SJSA1 (cell line): Measurements from ENCODE around the gene COL27A1. TPM values are rescaled to one million over a fixed set of nuclear protein-coding genes. Genes with fewer than 3 reads are reported as not detected.
"Not testable (repeated sequence)": the region's sequence is repeated elsewhere in the genome, so short reads cannot be mapped to it uniquely, and the experiment has no call there.

ENCODE experiments used
- DNase-seq, 2 experiments: peaks; one replicate each; pipeline ENCODE4 v3.0.0-alpha.2; 2015 to 2020; ENCODE audit warnings: low spot score in 2 of 2, low read depth in 1 of 2
- H3K27ac ChIP-seq: fragments of 250-450 bp; sonication (Bioruptor Pico); 2 replicates; pipeline ENCODE4 v1.5.1; 2020; ENCODE audit warnings: mild to moderate bottlenecking, moderate library complexity
- H3K27me3 ChIP-seq: fragments of 250-450 bp; sonication (Bioruptor Pico); replicated peaks from 2 replicates; pipeline ENCODE4 v1.5.1; 2020; ENCODE audit warnings: mild to moderate bottlenecking, moderate library complexity
- H3K36me3 ChIP-seq: fragments of 250-450 bp; sonication (Bioruptor Pico); 2 replicates; pipeline ENCODE4 v1.5.1; 2020; ENCODE audit warnings: mild to moderate bottlenecking
- H3K4me1 ChIP-seq: fragments of 250-450 bp; sonication (Bioruptor Pico); replicated peaks from 2 replicates; pipeline ENCODE4 v1.6.1; 2021; ENCODE audit warnings: mild to moderate bottlenecking
- H3K4me3 ChIP-seq: fragments of 250-450 bp; sonication (Bioruptor Pico); 2 replicates; pipeline ENCODE4 v1.5.1; 2020; ENCODE audit warnings: mild to moderate bottlenecking
- H3K9me3 ChIP-seq: fragments of 250-450 bp; sonication (Bioruptor Pico); replicated peaks from 2 replicates; pipeline ENCODE4 v1.5.1; 2020; ENCODE audit warnings: mild to moderate bottlenecking
- total RNA-seq: library from RNA; depleted of rRNA; stranded (reverse); fragments of >200 nt; shearing (Covaris generic); gene quantifications from 2 replicates; pipeline ENCODE4 v1.2.3, GENCODE V29; 2014

The COL27A1 gene
- total RNA-seq, 1 experiment from 2014 or later: 4.7 TPM

GRCh38 chr9:114315723-114316363 is 160.5 kb downstream of the COL27A1 start:
- H3K36me3 ChIP-seq: no peaks in the 10 kb centered on the region
- H3K4me3 ChIP-seq: no peak overlapping the region
- H3K9me3 ChIP-seq: no peaks in the 10 kb centered on the region

DNA sequence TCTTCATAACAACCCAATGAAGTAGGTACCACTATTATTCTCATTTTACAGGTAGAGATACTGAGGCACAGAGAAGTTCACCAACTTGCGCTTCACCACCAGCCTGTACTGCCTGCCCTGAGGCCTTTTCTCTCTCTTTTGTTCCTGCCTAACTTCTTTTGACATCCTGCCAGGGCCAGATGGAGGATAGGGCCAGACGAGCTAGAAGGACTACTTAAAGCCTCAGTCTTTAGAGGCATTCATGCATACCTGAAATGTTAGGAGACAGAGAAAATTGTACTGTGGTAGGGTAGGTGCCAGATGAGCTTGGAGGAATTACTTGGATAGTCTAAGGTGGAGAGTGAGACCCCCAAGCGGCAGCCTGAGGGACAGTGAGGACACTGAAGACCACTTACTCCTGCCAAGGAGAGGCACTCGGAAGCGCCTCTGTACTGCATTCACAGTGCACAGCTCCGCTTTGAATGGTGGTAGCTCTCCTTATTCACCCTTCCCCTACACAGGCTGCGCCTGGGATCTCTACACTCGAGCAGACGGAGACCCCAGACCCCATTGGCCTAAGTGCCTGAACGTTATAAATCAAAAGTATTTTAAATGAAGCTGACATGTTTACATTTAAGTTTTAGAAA is 161.4 kb downstream of the COL27A1 start:
- Histone ChIP-seq H3K9me3 (no peaks in the 10 kb centered on the region), H3K4me1 (peaks cover 15% of the 10 kb centered on the region), H3K27ac (no peak overlapping the region), H3K27me3 (no peaks in the 10 kb centered on the region), H3K4me3 (no peak overlapping the region), H3K36me3 (no peaks in the 10 kb centered on the region)
- DNase-seq: peak in 1 of 2 experiments; percentile 27

More at GRCh38 chr9:114315723-114316363, 160.5 kb downstream of the COL27A1 start:
- Histone ChIP-seq H3K27me3 (no peaks in the 10 kb centered on the region), H3K4me1 (0 out of 2 replicates have a peak, but pooled peaks cover 9% of the 10 kb centered on the region), H3K27ac (no peak overlapping the region)
- peak in 1 of 2 experiments; percentile 11 for DNase-seq

- Histone ChIP-seq H3K27ac (no peak overlapping the region), H3K36me3 (no peaks in the 10 kb centered on the region), H3K9me3 (no peaks in the 10 kb centered on the region), H3K27me3 (no peaks in the 10 kb centered on the region), H3K4me1 (peaks cover 20% of the 10 kb centered on the region), H3K4me3 (no peak overlapping the region)
- DNase-seq: peak in 1 of 2 experiments; percentile 8
Observed at GRCh38 chr9:114317665-114318357, 162.5 kb downstream of the COL27A1 start.

- DNase-seq: peak in 1 of 2 experiments; percentile 7
- H3K36me3 ChIP-seq: no peaks in the 10 kb centered on the region
- no peaks in the 10 kb centered on the region for H3K9me3 ChIP-seq
- H3K4me3 ChIP-seq: no peak overlapping the region
- H3K27ac ChIP-seq: no peak overlapping the region
- peaks cover 20% of the 10 kb centered on the region for H3K4me1 ChIP-seq
- H3K27me3 ChIP-seq: no peaks in the 10 kb centered on the region
Observed at GRCh38 chr9:114318416-114318815, 163.1 kb downstream of the COL27A1 start.

DNA sequence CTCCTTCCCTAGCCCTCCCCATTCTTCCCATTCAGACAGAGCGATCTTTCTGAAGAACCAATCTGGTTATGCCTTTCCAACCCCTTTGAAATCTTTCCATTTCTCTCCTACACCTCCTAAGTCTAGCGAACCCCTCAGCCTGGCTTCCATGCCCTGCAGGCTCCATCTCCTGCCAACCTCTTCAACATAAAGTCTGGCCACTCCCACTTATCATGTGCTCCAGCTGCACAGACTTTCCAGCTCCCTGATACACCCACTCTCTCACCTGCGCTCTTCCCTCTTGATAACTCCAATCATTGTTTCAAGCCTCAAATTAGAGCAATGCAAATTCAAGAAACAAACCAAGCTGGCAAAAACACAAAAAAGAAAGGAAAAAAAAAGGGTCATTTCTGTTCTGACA is 163.8 kb downstream of the COL27A1 start:
- Histone ChIP-seq H3K9me3 (no peaks in the 10 kb centered on the region), H3K4me1 (peaks cover 20% of the 10 kb centered on the region), H3K27ac (no peak overlapping the region), H3K4me3 (no peak overlapping the region), H3K36me3 (no peaks in the 10 kb centered on the region), H3K27me3 (no peaks in the 10 kb centered on the region)
- peak in 1 of 2 experiments; percentile 13 for DNase-seq

DNA sequence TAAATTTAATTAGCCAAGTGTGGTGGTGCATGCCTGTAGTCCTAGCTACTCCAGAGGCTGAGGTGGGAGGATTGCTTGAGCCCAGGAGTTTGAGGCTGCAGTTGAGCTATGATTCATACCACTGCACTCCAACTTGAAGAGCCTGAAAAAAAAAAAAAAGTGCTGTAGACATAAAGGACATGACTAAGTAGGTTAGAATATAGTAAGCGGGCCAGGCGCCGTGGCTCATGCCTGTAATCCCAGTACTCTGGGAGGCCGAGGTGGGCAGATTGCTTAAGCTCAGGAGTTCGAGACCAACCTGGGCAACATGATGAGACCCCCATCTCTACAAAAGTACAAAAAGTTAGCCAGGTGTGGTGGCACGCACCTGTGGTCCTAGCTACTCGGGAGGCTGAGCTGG is 165.4 kb downstream of the COL27A1 start:
- not testable (repeated sequence) for H3K27ac ChIP-seq, H3K9me3 ChIP-seq, H3K27me3 ChIP-seq, H3K4me3 ChIP-seq, H3K36me3 ChIP-seq
- DNase-seq: peak; percentile 27 to 59
- peaks cover 20% of the 10 kb centered on the region for H3K4me1 ChIP-seq

- DNase-seq: peak; percentile 43 to 62
Observed at GRCh38 chr9:114321759-114322158, 166.4 kb downstream of the COL27A1 start.

GRCh38 chr9:114322160-114322818 is 167.0 kb downstream of the COL27A1 start:
- DNase-seq, H3K27ac ChIP-seq, H3K4me3 ChIP-seq, H3K36me3 ChIP-seq, H3K27me3 ChIP-seq, H3K9me3 ChIP-seq: not testable (repeated sequence)
- peaks cover 20% of the 10 kb centered on the region for H3K4me1 ChIP-seq

More at GRCh38 chr9:114321759-114322158, 166.4 kb downstream of the COL27A1 start:
- no peak overlapping the region; the same call in 1 of the 2 replicates for H3K27ac ChIP-seq
- H3K4me3 ChIP-seq: no peak overlapping the region
- H3K4me1 ChIP-seq: peaks cover 20% of the 10 kb centered on the region
- H3K9me3 ChIP-seq: no peaks in the 10 kb centered on the region
- H3K27me3 ChIP-seq: no peaks in the 10 kb centered on the region
- H3K36me3 ChIP-seq: no peaks in the 10 kb centered on the region

GRCh38 chr9:114322831-114323531 is 167.6 kb downstream of the COL27A1 start, which contains the start of gene ORM1:
Gene ORM1 (plus strand): TSS chr9:114323098. CDS start chr9:114323134, 36 bp downstream.
- H3K4me3 ChIP-seq, H3K9me3 ChIP-seq, H3K36me3 ChIP-seq, DNase-seq, H3K27ac ChIP-seq, H3K27me3 ChIP-seq: not testable (repeated sequence)
- H3K4me1 ChIP-seq: peaks cover 14% of the 10 kb centered on the region

DNA sequence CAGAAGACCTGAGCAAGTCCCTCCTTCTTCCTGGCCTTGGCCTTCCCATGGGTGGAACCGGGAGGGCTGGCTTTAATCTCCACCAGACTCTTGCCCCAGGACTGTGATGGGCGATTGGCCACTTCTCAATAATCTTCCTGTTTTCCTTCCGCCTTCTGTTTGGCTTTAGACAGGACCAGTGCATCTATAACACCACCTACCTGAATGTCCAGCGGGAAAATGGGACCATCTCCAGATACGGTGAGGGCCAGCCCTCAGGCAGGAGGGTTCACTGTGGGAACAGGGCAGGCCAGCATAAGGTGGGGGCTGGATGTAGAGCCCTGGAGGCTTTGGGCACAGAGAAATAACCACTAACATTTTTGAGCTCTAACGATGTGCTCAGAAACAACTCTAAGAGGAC is 168.5 kb downstream of the COL27A1 start:
- not testable (repeated sequence) for DNase-seq, H3K4me3 ChIP-seq, H3K36me3 ChIP-seq, H3K27ac ChIP-seq, H3K9me3 ChIP-seq, H3K27me3 ChIP-seq
- H3K4me1 ChIP-seq: peaks cover 12% of the 10 kb centered on the region

GRCh38 chr9:114324492-114324891 is 169.2 kb downstream of the COL27A1 start:
- no peaks in the 10 kb centered on the region for H3K36me3 ChIP-seq
- H3K4me1 ChIP-seq: peaks cover 12% of the 10 kb centered on the region
- H3K9me3 ChIP-seq: no peaks in the 10 kb centered on the region
- no peak overlapping the region for H3K27ac ChIP-seq
- no peaks in the 10 kb centered on the region for H3K27me3 ChIP-seq
- no peak for DNase-seq
- no peak overlapping the region for H3K4me3 ChIP-seq

GRCh38 chr9:114324965-114325364 is 169.6 kb downstream of the COL27A1 start:
- H3K9me3 ChIP-seq, H3K27me3 ChIP-seq, H3K4me3 ChIP-seq, H3K27ac ChIP-seq, H3K36me3 ChIP-seq, DNase-seq: not testable (repeated sequence)
- peaks cover 12% of the 10 kb centered on the region for H3K4me1 ChIP-seq

- not testable (repeated sequence) for DNase-seq, H3K36me3 ChIP-seq, H3K4me3 ChIP-seq, H3K27ac ChIP-seq, H3K9me3 ChIP-seq, H3K27me3 ChIP-seq
- H3K4me1 ChIP-seq: peaks cover 12% of the 10 kb centered on the region
Observed at GRCh38 chr9:114325684-114326254, 170.4 kb downstream of the COL27A1 start.
